Measurements from ENCODE around the gene OSBP2. TPM values are rescaled to one million over a fixed set of nuclear protein-coding genes. Genes with fewer than 3 reads are reported as not detected.

Gene OSBP2
- total RNA-seq, 1 experiment from 2014 or later: 7.1 TPM

DNA sequence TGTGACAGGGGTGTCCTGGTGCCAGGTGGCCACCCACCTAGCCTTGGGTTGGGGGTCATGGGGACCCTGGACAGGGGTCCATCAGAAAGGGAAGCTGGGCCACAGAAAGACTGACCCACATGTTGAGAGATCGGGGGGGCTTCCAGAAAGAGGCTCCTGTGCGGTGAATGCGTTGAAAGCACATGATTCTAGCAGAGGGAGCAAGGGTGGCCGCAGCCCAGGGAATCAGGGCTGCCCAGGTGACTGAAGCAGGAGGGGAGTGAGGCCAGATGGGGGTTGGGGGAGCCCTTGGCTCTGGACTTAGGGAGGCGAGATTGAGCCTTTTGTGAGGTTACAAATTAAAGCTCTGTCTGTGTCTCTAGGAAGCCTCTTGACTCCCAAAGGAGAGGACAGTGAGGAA, 193.2 kb downstream of the OSBP2 start:
- peaks cover 1% of the 10 kb centered on the region; the same call in 1 of the 2 replicates for H3F3A ChIP-seq (ENCODE audit: insufficient read depth, low read depth)
- no peaks in the 10 kb centered on the region for H4K20me1 ChIP-seq (ENCODE audit: insufficient read depth)
- H3K4me1 ChIP-seq (replicated peaks; ENCODE audit: insufficient read depth): peaks cover 10% of the 10 kb centered on the region
- POLR2A ChIA-PET (ENCODE audit: unreplicated experiment): no interaction called here
- no peak for TF ChIP-seq EZH2 (IDR thresholded peaks at IDR 0.05; ENCODE audit: low read depth)
- TF ChIP-seq, protein P1, sequence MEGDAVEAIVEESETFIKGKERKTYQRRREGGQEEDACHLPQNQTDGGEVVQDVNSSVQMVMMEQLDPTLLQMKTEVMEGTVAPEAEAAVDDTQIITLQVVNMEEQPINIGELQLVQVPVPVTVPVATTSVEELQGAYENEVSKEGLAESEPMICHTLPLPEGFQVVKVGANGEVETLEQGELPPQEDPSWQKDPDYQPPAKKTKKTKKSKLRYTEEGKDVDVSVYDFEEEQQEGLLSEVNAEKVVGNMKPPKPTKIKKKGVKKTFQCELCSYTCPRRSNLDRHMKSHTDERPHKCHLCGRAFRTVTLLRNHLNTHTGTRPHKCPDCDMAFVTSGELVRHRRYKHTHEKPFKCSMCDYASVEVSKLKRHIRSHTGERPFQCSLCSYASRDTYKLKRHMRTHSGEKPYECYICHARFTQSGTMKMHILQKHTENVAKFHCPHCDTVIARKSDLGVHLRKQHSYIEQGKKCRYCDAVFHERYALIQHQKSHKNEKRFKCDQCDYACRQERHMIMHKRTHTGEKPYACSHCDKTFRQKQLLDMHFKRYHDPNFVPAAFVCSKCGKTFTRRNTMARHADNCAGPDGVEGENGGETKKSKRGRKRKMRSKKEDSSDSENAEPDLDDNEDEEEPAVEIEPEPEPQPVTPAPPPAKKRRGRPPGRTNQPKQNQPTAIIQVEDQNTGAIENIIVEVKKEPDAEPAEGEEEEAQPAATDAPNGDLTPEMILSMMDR (conservative IDR thresholded peaks at IDR 0.05): no peak
- H2AFZ ChIP-seq: no peak overlapping the region
- H3K36me3 ChIP-seq (ENCODE audit: low read depth): no peaks in the 10 kb centered on the region
- CTCF ChIA-PET: interaction anchor here (0.7 kb wide), 1 partner anchor 261 kb away, joined by 3 read pairs; no protein-coding TSS in a partner anchor
- no TSS peak for BruUV-seq (replicated peaks)
- intact Hi-C loops (cut with micrococcal nuclease; ENCODE audit: unreplicated experiment): no loop called here
- H3K27me3 ChIP-seq (ENCODE audit: insufficient read depth, low read depth): no peaks in the 10 kb centered on the region
- no peak for DNase-seq
- no peaks in the 10 kb centered on the region for H3K9me2 ChIP-seq (ENCODE audit: insufficient read depth)
- no peak overlapping the region for H3K27ac ChIP-seq
- H3K4me3 ChIP-seq: no peak overlapping the region
- no peaks in the 10 kb centered on the region for H3K79me2 ChIP-seq (ENCODE audit: low read depth)
- H3K4me2 ChIP-seq: no peak overlapping the region
- no peaks in the 10 kb centered on the region for H3K9me3 ChIP-seq (ENCODE audit: insufficient read depth, low read depth)

GRCh38 chr22:30889268-30889995, 194.8 kb downstream of the OSBP2 start:
- POLR2A ChIA-PET (ENCODE audit: unreplicated experiment): no interaction called here
- H4K20me1 ChIP-seq (ENCODE audit: insufficient read depth): no peaks in the 10 kb centered on the region
- no peaks in the 10 kb centered on the region for H3K36me3 ChIP-seq (ENCODE audit: low read depth)
- no peaks in the 10 kb centered on the region for H3K27me3 ChIP-seq (ENCODE audit: insufficient read depth, low read depth)
- CTCF ChIA-PET: no interaction called here
- no peak overlapping the region for H2AFZ ChIP-seq
- H3K27ac ChIP-seq: no peak overlapping the region
- TF ChIP-seq EZH2 (IDR thresholded peaks at IDR 0.05; ENCODE audit: low read depth): no peak
- TF ChIP-seq, protein P1 (conservative IDR thresholded peaks at IDR 0.05): no peak
- H3K4me3 ChIP-seq: no peak overlapping the region
- no peaks in the 10 kb centered on the region for H3K9me3 ChIP-seq (ENCODE audit: insufficient read depth, low read depth)
- no peaks in the 10 kb centered on the region for H3K4me1 ChIP-seq (replicated peaks; ENCODE audit: insufficient read depth)
- no peaks in the 10 kb centered on the region for H3K79me2 ChIP-seq (ENCODE audit: low read depth)
- BruUV-seq (replicated peaks): no TSS peak
- no peaks in the 10 kb centered on the region for H3F3A ChIP-seq (ENCODE audit: insufficient read depth, low read depth)
- H3K9me2 ChIP-seq (ENCODE audit: insufficient read depth): no peaks in the 10 kb centered on the region
- no peak overlapping the region for H3K4me2 ChIP-seq
- intact Hi-C loops (cut with micrococcal nuclease; ENCODE audit: unreplicated experiment): no loop called here
- no peak for DNase-seq

GRCh38 chr22:30889996-30890480, 195.4 kb downstream of the OSBP2 start:
- Histone ChIP-seq H3K9me2 (ENCODE audit: insufficient read depth) (no peaks in the 10 kb centered on the region), H2AFZ (no peak overlapping the region), H3K4me3 (no peak overlapping the region), H4K20me1 (ENCODE audit: insufficient read depth) (no peaks in the 10 kb centered on the region), H3K4me1 (replicated peaks; ENCODE audit: insufficient read depth) (no peaks in the 10 kb centered on the region), H3F3A (ENCODE audit: insufficient read depth, low read depth) (no peaks in the 10 kb centered on the region), H3K36me3 (ENCODE audit: low read depth) (no peaks in the 10 kb centered on the region), H3K27me3 (ENCODE audit: insufficient read depth, low read depth) (no peaks in the 10 kb centered on the region), H3K79me2 (ENCODE audit: low read depth) (no peaks in the 10 kb centered on the region), H3K4me2 (no peak overlapping the region), H3K27ac (no peak overlapping the region), H3K9me3 (ENCODE audit: insufficient read depth, low read depth) (no peaks in the 10 kb centered on the region)
- no peak for DNase-seq
- CTCF ChIA-PET: interaction anchor here (1.0 kb wide), 1 partner anchor 59 kb away, joined by 3 read pairs; no protein-coding TSS in a partner anchor
- TF ChIP-seq, protein P1 (conservative IDR thresholded peaks at IDR 0.05): no peak
- TF ChIP-seq EZH2 (IDR thresholded peaks at IDR 0.05; ENCODE audit: low read depth): no peak
- POLR2A ChIA-PET (ENCODE audit: unreplicated experiment): interaction anchor here (0.6 kb wide), 1 partner anchor 357 kb away, joined by 17 read pairs; no protein-coding TSS in a partner anchor
- intact Hi-C loops (cut with micrococcal nuclease; ENCODE audit: unreplicated experiment): loop anchor here (1.0 kb wide), 1 partner anchor 127 kb away; no protein-coding TSS in a partner anchor
- BruUV-seq (replicated peaks): no TSS peak

Data from PC-9 (cell line).